NCI-H446 treated with DMSO at 0.1 percent for 48 hours (cell line): Measurements from ENCODE around the gene PGA3.
"Not testable (repeated sequence)": the region's sequence is repeated elsewhere in the genome, so short reads cannot be mapped to it uniquely, and the experiment has no call there.

Experiments
- DNase-seq: peaks from one replicate; lab custom pipeline; 2025; lab: John Stamatoyannopoulos, UW

The PGA3 gene

DNA sequence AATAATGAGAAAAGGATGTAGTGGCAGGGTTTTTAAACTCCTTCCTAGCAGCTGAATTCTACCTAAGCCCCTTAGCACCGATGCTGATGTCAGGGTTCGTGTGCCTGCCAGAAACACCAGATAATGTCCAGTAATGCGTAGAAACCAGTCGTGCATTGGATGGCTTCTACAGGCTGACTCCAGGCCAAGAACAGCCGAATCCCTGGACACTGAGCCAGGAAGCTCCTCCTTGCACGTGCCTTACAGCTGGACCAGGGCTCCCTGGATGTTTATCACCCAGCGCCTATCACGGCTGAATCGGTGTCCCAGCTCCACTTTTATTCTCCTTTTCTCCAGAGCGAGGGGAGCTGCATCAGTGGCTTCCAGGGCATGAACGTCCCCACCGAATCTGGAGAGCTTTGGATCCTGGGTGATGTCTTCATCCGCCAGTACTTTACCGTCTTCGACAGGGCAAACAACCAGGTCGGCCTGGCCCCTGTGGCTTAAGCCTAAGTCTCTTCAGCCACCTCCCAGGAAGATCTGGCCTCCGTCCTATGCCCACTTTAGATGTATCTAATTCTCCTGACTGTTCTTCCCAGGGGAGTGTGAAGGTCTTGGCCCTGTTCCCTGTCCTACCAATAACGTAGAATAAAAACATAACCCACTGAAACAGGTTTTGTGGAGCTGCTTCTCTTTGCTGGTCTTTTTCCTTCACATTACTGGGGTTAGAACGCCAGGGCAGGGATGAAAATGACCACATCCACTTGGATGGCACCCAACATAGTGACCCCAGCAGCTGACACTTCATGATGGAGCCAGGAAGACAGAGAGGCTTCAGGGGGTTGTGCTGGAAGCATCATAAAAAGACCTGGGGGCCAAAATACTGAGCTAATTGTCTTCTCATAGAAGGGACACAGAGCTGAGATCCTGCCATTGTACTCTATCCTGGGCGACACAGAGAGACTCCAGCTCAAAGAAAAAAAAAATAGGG is 47.8 kb downstream of the PGA3 start:
- not testable (repeated sequence) for DNase-seq

DNA sequence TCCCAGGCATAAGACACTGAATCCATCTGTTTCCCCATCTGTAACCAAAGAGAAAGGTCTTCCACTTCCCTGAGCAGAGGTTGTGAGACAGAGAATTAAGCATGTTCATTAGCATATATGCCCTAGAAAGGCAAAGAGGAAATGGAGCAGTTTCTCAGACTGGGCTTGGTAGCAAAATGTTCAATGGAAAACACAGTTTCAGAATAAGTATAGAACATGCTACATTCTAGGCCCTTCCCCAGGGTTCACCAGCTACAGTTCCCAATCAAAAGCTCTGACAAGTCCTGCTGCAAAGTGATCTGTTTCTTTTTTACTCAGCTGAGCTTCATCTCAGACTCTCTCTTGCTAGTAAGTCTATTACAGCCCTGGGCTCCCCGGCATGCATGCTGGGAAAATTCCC is 49.0 kb downstream of the PGA3 start:
- DNase-seq = not testable (repeated sequence)

DNA sequence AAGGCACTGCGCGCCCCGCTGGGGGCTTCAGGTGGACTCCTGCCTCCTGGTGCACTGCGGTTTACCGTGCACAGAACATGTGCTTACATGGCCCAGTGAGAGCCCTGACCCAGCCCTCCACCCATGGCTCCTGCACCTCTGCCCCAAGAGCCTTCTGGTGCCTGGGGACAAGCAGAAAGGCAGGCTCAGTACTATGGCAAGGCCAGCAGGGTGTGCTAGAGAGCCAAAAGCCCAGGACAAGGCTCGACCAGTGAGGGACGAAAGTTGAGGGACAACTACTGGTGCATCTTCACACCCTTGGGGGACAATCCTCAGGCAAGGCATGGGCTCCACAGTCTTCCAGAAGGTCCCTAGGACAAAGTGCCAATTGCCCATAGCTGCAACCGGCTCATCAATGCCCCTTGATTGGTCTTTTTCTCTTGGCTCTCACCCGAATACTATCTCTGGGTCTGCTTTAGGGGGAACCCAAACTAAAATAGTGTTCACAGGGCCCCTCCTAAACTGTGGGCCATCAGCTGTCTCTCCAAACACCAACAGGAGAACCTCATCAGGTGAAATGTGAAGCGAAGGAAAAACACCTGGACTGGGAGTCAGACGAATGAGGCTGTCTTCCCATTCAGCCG is 51.2 kb downstream of the PGA3 start:
- DNase-seq = no peak

DNA sequence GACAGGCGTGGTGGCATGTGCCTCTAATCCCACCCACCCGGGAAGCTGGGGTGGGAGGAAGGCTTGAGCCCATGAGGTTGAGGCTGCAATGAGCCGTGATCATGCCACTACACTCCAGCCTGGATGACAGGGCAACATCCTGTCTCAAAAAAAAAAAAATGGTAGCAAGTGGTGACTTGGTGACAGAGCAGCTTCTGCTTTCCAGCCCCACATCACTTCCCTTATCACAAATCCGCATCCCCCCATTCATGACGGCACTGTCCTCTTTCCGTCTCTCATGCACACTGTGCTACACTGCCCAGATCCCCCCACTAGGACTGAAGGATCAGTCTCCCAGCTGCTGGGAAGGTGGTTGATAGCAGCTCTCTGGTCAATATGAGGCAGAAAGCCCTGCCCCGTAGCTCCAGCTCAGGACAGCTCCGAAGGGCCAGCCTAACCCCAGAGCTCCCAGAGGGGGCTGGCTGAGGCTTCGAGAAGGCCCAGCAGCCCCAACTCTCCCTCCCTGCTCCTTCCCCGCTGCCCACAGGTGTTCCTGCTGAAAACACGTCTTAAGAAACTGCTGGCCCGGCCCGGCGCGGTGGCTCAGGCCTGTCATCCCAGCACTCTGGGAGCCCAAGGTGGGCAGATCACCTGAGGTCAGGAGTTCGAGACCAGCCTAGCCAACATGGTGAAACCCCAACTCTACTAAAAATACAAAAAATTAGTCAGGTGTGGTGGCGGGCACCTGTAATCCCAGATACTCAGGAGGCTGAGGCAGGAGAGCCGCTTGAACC is 53.6 kb downstream of the PGA3 start:
- DNase-seq = no peak

DNA sequence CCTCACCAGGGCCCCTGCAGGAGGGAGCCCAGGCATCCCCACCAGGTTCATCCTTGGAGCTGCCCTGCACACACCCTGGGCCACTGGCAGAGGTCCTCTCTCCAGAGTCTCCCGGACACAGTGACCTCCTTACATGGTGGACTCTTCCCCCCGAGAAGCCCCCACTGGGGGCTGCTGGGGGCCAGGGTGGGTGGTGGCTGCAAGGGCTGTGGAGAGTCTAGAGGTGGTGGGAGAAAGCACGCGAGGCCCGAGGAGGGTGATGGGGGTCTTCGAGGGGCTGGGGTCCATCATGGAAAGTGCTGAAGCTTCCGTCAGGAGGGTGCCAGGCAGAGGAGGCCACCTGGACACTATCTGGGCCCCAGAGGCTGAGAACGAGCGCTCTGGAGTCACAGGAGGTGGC is 55.2 kb downstream of the PGA3 start:
- no peak for DNase-seq

DNA sequence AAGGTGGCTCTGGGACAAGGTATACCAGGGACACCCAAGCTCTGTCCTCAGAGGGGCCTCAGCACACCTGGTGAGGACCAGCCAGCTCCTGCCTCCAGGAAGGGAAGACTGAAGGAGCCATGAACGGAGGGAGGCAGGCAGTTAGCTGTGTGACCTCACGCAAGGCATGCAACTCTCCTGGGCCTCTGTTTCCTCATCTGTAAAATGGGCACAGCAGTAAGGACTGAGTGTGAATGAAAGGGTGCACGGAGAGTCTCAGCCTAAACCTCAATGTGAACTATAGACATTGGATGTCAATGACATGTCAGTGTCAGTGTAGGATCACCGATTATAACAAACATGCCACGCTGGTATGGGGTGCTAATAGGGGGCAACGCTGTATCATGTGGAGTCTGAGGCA is 56.0 kb downstream of the PGA3 start:
- no peak for DNase-seq
